Spleen (tissue), 7 donors: ENCODE data around the gene RNF111.

Source experiments
- CTCF ChIP-seq, 11 experiments: fragments of 200-600 bp in 7 of 11; fragments of 450-650 bp in 4 of 11; sonication (generic) in 4 of 11; IDR thresholded peaks in 8 of 11; conservative IDR thresholded peaks in 3 of 11; 1 replicate in 7 of 11; 2 replicates in 4 of 11; pipeline versions ENCODE4 v1.4.0 to v1.8.0; 2016 to 2021; ENCODE audit warnings: antibody characterized with exemption in 11 of 11, inconsistent platforms in 4 of 11, mild to moderate bottlenecking in 1 of 11
- POLR2A ChIP-seq, 3 donors: fragments of 450-650 bp; IDR thresholded peaks; one replicate each; pipeline ENCODE4 v1.5.1; 2017; ENCODE audit warnings: antibody characterized with exemption in 3 of 3, mild to moderate bottlenecking in 1 of 3
- donor health status: DM: no; HTN: no; CAD: no; lungs with moderate emphysema.
- donor health status: DM: no; HTN: no; CAD: no.
- donor health status: DM: no; HTN: no; CAD: no.

- TF ChIP-seq CTCF (IDR thresholded peaks at IDR 0.05 in 8 of 11, conservative IDR thresholded peaks at IDR 0.05 in 3 of 11) (no peak), POLR2A (IDR thresholded peaks at IDR 0.05) (no peak)
Measured at GRCh38 chr15:58985443-58985842, 2.0 kb upstream of the RNF111 start.
